HCT116 (cell line): ENCODE measurements around the gene RSL1D1. TPM values are rescaled to one million over a fixed set of nuclear protein-coding genes. Genes with fewer than 3 reads are reported as not detected.

Experiments used
- ATAC-seq: fragments of 200-7000 bp; cut with Tn5 transposase; 2 replicates; pipeline ENCODE4 v1.9.1; 2020; ENCODE audit warnings: mild to moderate bottlenecking, moderate library complexity
- BruUV-seq: library from RNA; stranded (reverse); fragments of 400-500 nt; replicated peaks from 2 replicates; lab custom pipeline; 2021; lab: Mats Ljungman, UMichigan
- CTCF ChIA-PET: fragments of 300-600 bp; sonication (Branson Sonifier 250); formaldehyde crosslinking; loops from one replicate; lab custom pipeline; 2021; ENCODE audit warnings: antibody characterized with exemption; lab: Charles Lee
- POLR2A ChIA-PET: fragments of 300-600, 350-600 bp; sonication (Branson Sonifier 250); formaldehyde crosslinking; loops from one replicate; lab custom pipeline; 2021; ENCODE audit warnings: antibody characterized with exemption; lab: Charles Lee
- RAD21 ChIA-PET, 2 experiments: fragments of 300-600 bp; sonication (Branson Sonifier 250); formaldehyde crosslinking; loops; one replicate each; lab custom pipeline; 2023; ENCODE audit warnings: low total read pairs in 2 of 2; ENCODE audit not compliant: uncharacterized antibody in 2 of 2, unreplicated experiment in 2 of 2, low non-redundant PET in 1 of 2; lab: Charles Lee
- DNase-seq: peaks from one replicate; pipeline ENCODE4 v3.0.0-alpha.2; 2010; ENCODE audit warnings: low read depth, low spot score
- H2AFZ ChIP-seq: fragments of 200-600 bp; shearing (Covaris generic), sonication (generic); 2 replicates; pipeline ENCODE4 v1.6.1; 2017; ENCODE audit warnings: low read depth, mixed run types, mixed read lengths, antibody characterized with exemption, low read length; ENCODE audit not compliant: poor library complexity, severe bottlenecking
- H3K27ac ChIP-seq: 2 replicates; pipeline ENCODE4 v1.5.1; 2012; ENCODE audit warnings: low read depth, low read length
- H3K27me3 ChIP-seq: fragments of 200-600 bp; sonication (generic); 2 replicates; pipeline ENCODE4 v1.6.1; 2016; ENCODE audit warnings: mixed run types, low read length, mixed read lengths; ENCODE audit not compliant: insufficient read depth
- H3K36me3 ChIP-seq, 2 experiments: fragments of 200-500 bp in 1 of 2; fragments of 200-600 bp in 1 of 2; sonication (Bioruptor generic) in 1 of 2; sonication (generic) in 1 of 2; 2 replicates each; pipeline versions ENCODE4 v1.5.1 to v1.6.1; 2014 to 2016; ENCODE audit warnings: low read length in 2 of 2, inconsistent platforms in 1 of 2, mixed read lengths in 1 of 2, mixed run types in 1 of 2; ENCODE audit not compliant: insufficient read depth in 2 of 2, control insufficient read depth in 1 of 2
- H3K4me1 ChIP-seq, 2 experiments: fragments of 200-600 bp in 1 of 2; sonication (generic) in 1 of 2; 2 replicates each; pipeline versions ENCODE4 v1.5.1 to v1.6.1; 2012 to 2017; ENCODE audit warnings: low read length in 2 of 2, inconsistent platforms in 1 of 2, mild to moderate bottlenecking in 1 of 2, mixed read lengths in 1 of 2, mixed run types in 1 of 2, moderate library complexity in 1 of 2; ENCODE audit not compliant: insufficient read depth in 2 of 2, control insufficient read depth in 1 of 2
- H3K4me2 ChIP-seq: fragments of 200-600 bp; sonication (generic); 2 replicates; pipeline ENCODE4 v1.6.1; 2017; ENCODE audit warnings: mixed run types, low read length, mixed read lengths
- H3K4me3 ChIP-seq, 2 experiments: fragments of 200-600 bp in 1 of 2; sonication (generic) in 1 of 2; replicated peaks in 1 of 2; 2 replicates each; pipeline ENCODE4 v1.5.1; 2011 to 2016; ENCODE audit warnings: low read length in 2 of 2, control low read depth in 1 of 2, low read depth in 1 of 2, mild to moderate bottlenecking in 1 of 2, mixed read lengths in 1 of 2, mixed run types in 1 of 2
- H3K79me2 ChIP-seq: fragments of 200-600 bp; sonication (generic); 2 replicates; pipeline ENCODE4 v1.6.1; 2017; ENCODE audit warnings: mild to moderate bottlenecking, mixed run types, low read length, moderate library complexity, mixed read lengths; ENCODE audit not compliant: insufficient read depth
- H3K9ac ChIP-seq: fragments of 200-600 bp; sonication (generic); 2 replicates; pipeline ENCODE4 v1.6.1; 2016; ENCODE audit warnings: low read length, mixed read lengths
- H3K9me2 ChIP-seq: fragments of 200-600 bp; sonication (generic), shearing (Covaris generic); 2 replicates; pipeline ENCODE4 v1.6.1; 2017; ENCODE audit warnings: mixed run types, mild to moderate bottlenecking, moderate library complexity; ENCODE audit not compliant: insufficient read depth
- H3K9me3 ChIP-seq, 2 experiments: fragments of 200-500 bp in 1 of 2; fragments of 200-600 bp in 1 of 2; sonication (Bioruptor generic) in 1 of 2; sonication (generic) in 1 of 2; 2 replicates each; pipeline ENCODE4 v1.6.1; 2014 to 2017; ENCODE audit warnings: low read length in 2 of 2, mixed read lengths in 2 of 2, inconsistent platforms in 1 of 2, low read depth in 1 of 2, mild to moderate bottlenecking in 1 of 2, mixed run types in 1 of 2, moderate library complexity in 1 of 2; ENCODE audit not compliant: control insufficient read depth in 1 of 2, insufficient read depth in 1 of 2
- H4K20me1 ChIP-seq: fragments of 200-600 bp; sonication (generic), shearing (Covaris generic); 2 replicates; pipeline ENCODE4 v1.6.1; 2017; ENCODE audit warnings: mixed run types, mild to moderate bottlenecking, moderate library complexity; ENCODE audit not compliant: insufficient read depth
- CEBPB ChIP-seq: IDR thresholded peaks from 2 replicates; pipeline ENCODE4 v1.6.1; 2012; ENCODE audit warnings: low read depth
- EGR1 ChIP-seq: IDR thresholded peaks from 2 replicates; pipeline ENCODE4 v1.6.1; 2012; ENCODE audit warnings: low read depth
- POLR2A ChIP-seq: IDR thresholded peaks from 2 replicates; pipeline ENCODE4 v1.7.0; 2011; ENCODE audit warnings: borderline replicate concordance; ENCODE audit not compliant: insufficient read depth, insufficient read length; ENCODE audit errors: extremely low read depth
- POLR2AphosphoS5 ChIP-seq: IDR thresholded peaks from 2 replicates; pipeline ENCODE4 v1.6.1; 2011; ENCODE audit warnings: mild to moderate bottlenecking, low read depth, low read length, moderate library complexity
- intact Hi-C: fragments of 100-400 bp; cut with micrococcal nuclease; formaldehyde crosslinking; loops from 2 replicates; pipeline ENCODE4 v1.10.0; 2022
- total RNA-seq: library from RNA; stranded (reverse); gene quantifications from one replicate; pipeline ENCODE4 v1.2.1, GENCODE V29; 2021; ENCODE audit not compliant: unreplicated experiment

RSL1D1 gene
- total RNA-seq, 1 experiment from 2014 or later, result 291 TPM

DNA sequence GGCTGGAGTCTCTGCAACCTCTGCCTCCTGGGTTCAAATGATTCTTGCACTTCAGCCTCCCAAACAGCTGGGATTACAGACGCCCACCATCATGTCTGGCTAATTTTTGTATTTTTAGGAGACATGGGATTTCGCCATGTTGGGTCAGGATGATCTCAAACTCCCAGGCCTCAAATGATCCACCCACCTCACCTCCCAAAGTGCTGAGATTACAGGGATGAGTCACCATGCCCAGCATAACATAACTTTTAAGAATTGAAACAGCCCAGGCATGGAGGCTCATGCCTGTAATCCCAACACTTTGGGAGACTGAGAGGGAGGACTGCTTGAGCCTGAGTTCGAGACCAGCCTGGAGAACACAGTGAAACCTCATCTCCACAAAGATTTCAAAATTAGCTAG, 2.5 kb downstream of the RSL1D1 start:
- H3K36me3 ChIP-seq, result peaks cover 52 to 60% of the 10 kb centered on the region in 2 experiments
- TF ChIP-seq CEBPB, result no peak
- TF ChIP-seq, all 23 proteins: peak for 0
- no peaks in the 10 kb centered on the region for H3K27me3 ChIP-seq
- no peak for DNase-seq
- peaks cover 96% of the 10 kb centered on the region for H3K79me2 ChIP-seq
- no peaks in the 10 kb centered on the region for H3K9me2 ChIP-seq
- H3K4me2 ChIP-seq, result peak overlapping the region; percentile 6; the same call in 1 of the 2 replicates
- BruUV-seq, result no TSS peak
- no peaks in the 10 kb centered on the region for H3K9me3 ChIP-seq
- intact Hi-C loops, result no loop called here
- no peak overlapping the region for H2AFZ ChIP-seq
- ATAC-seq, result no peak
- H4K20me1 ChIP-seq, result peaks cover 14% of the 10 kb centered on the region; the same call in 1 of the 2 replicates
- no peak overlapping the region for H3K4me3 ChIP-seq
- CTCF ChIA-PET, result no interaction called here
- no peak overlapping the region for H3K9ac ChIP-seq
- no peak overlapping the region for H3K27ac ChIP-seq
- peaks cover 8 to 22% of the 10 kb centered on the region in 2 experiments; a peak in 3 of 4 replicates for H3K4me1 ChIP-seq
- POLR2A ChIA-PET, result no interaction called here
- RAD21 ChIA-PET, result no interaction called here

DNA sequence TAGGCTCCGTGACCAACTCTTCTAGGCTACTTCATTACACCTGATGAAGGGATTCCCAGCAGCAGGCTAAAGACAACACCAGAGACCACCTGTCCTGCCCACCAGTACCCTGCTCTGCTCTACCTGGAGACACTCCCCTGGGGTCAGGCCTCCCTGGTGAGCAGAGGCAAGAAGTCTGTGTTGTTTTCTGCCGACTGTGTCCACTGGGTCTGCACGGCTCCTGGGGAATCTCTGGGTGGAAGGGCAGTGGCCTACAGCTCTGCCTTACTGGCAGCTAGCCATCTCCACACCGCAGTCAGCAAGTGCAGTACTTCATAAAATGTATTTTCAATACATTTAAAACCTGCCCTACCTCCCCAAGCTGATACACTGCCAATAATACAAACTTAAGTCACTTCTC, 6.8 kb downstream of the RSL1D1 start:
- Histone ChIP-seq H3K79me2 (peaks cover 95% of the 10 kb centered on the region), H3K4me1 (peaks cover 0 to 6% of the 10 kb centered on the region in 2 experiments; a peak in 3 of 4 replicates), H3K36me3 (peaks cover 83 to 88% of the 10 kb centered on the region in 2 experiments), H3K4me2 (no peak overlapping the region), H3K27me3 (no peaks in the 10 kb centered on the region), H3K27ac (no peak overlapping the region), H2AFZ (no peak overlapping the region), H4K20me1 (peaks cover 28% of the 10 kb centered on the region; the same call in 1 of the 2 replicates), H3K4me3 (no peak overlapping the region), H3K9me2 (no peaks in the 10 kb centered on the region), H3K9me3 (no peaks in the 10 kb centered on the region), H3K9ac (no peak overlapping the region)
- ChIA-PET POLR2A (no interaction called here), RAD21 (no interaction called here), CTCF (no interaction called here)
- DNase-seq (no peak), ATAC-seq (no peak)
- no TSS peak for BruUV-seq
- intact Hi-C loops, result no loop called here
- no peak for TF ChIP-seq POLR2AphosphoS5
- TF ChIP-seq POLR2A, result no peak
- TF ChIP-seq EGR1, result no peak
- TF ChIP-seq, all 23 proteins: peak for 0
